Mesenchymal stem cell (in vitro differentiated cells and primary cell): ENCODE measurements around the gene PRPSAP1.

Experiments
- DNase-seq: peaks from one replicate; pipeline ENCODE4 v3.0.0-alpha.2; 2013
- H2AFZ ChIP-seq: one replicate; pipeline ENCODE4 v1.6.1; 2013; ENCODE audit warnings: low read depth, mild to moderate bottlenecking, control low read depth, inconsistent platforms, low read length, moderate library complexity
- H2AK5ac ChIP-seq: 2 replicates; pipeline ENCODE4 v1.6.1; 2013; ENCODE audit warnings: low read length, moderate library complexity, mild to moderate bottlenecking, inconsistent platforms; ENCODE audit not compliant: severe bottlenecking
- H2BK120ac ChIP-seq: one replicate; pipeline ENCODE4 v1.6.1; 2013; ENCODE audit warnings: low read depth, mild to moderate bottlenecking, inconsistent platforms, low read length, moderate library complexity
- H2BK12ac ChIP-seq, 2 experiments: one replicate each; pipeline ENCODE4 v1.6.1; 2013; ENCODE audit warnings: inconsistent platforms in 2 of 2, low read length in 2 of 2, mild to moderate bottlenecking in 2 of 2, moderate library complexity in 2 of 2, control low read depth in 1 of 2
- H2BK15ac ChIP-seq: one replicate; pipeline ENCODE4 v1.6.1; 2013; ENCODE audit warnings: mild to moderate bottlenecking, low read depth, inconsistent platforms; ENCODE audit not compliant: poor library complexity, severe bottlenecking
- H2BK5ac ChIP-seq: 2 replicates; pipeline ENCODE4 v1.6.1; 2013; ENCODE audit warnings: low read depth, mild to moderate bottlenecking, low read length, control low read depth, inconsistent platforms; ENCODE audit not compliant: poor library complexity, severe bottlenecking
- H3K14ac ChIP-seq, 2 experiments: one replicate each; pipeline ENCODE4 v1.6.1; 2013; ENCODE audit warnings: inconsistent platforms in 2 of 2, low read length in 2 of 2, control low read depth in 1 of 2, mild to moderate bottlenecking in 1 of 2, moderate library complexity in 1 of 2
- H3K18ac ChIP-seq, 2 experiments: one replicate each; pipeline ENCODE4 v1.6.1; 2013; ENCODE audit warnings: inconsistent platforms in 2 of 2, low read length in 2 of 2, control low read depth in 1 of 2, low read depth in 1 of 2, mild to moderate bottlenecking in 1 of 2
- H3K23ac ChIP-seq, 2 experiments: one replicate each; pipeline ENCODE4 v1.6.1; 2013; ENCODE audit warnings: inconsistent platforms in 2 of 2, low read length in 2 of 2, mild to moderate bottlenecking in 2 of 2, moderate library complexity in 2 of 2, control low read depth in 1 of 2
- H3K27ac ChIP-seq: 2 replicates; pipeline ENCODE4 v1.5.1; 2013; ENCODE audit warnings: mild to moderate bottlenecking, moderate library complexity, low read length, control low read depth, inconsistent platforms; ENCODE audit not compliant: poor library complexity, severe bottlenecking
- H3K27me3 ChIP-seq, 2 experiments: 2 replicates each; pipeline versions ENCODE4 v1.6.1 to v1.7.0; 2013; ENCODE audit warnings: low read length in 2 of 2, mild to moderate bottlenecking in 2 of 2, moderate library complexity in 2 of 2, control low read depth in 1 of 2, inconsistent platforms in 1 of 2; ENCODE audit not compliant: control insufficient read depth in 1 of 2, insufficient read depth in 1 of 2
- H3K36me3 ChIP-seq, 2 experiments: 2 replicates each; pipeline versions ENCODE4 v1.6.1 to v1.7.0; 2013; ENCODE audit warnings: low read length in 2 of 2, control low read depth in 1 of 2, inconsistent platforms in 1 of 2, low read depth in 1 of 2, mild to moderate bottlenecking in 1 of 2; ENCODE audit not compliant: insufficient read depth in 2 of 2, control insufficient read depth in 1 of 2
- H3K4ac ChIP-seq, 2 experiments: one replicate each; pipeline ENCODE4 v1.6.1; 2013; ENCODE audit warnings: inconsistent platforms in 2 of 2, low read length in 2 of 2, mild to moderate bottlenecking in 2 of 2, moderate library complexity in 2 of 2, control low read depth in 1 of 2, low read depth in 1 of 2
- H3K4me1 ChIP-seq: 2 replicates; pipeline ENCODE4 v1.6.1; 2013; ENCODE audit warnings: low read depth, low read length, control low read depth; ENCODE audit not compliant: control insufficient read depth, insufficient read depth
- H3K4me2 ChIP-seq: 2 replicates; pipeline ENCODE4 v1.6.1; 2013; ENCODE audit warnings: low read length, mild to moderate bottlenecking, inconsistent platforms; ENCODE audit not compliant: poor library complexity, severe bottlenecking
- H3K4me3 ChIP-seq, 2 experiments: 2 replicates each; pipeline versions ENCODE4 v1.5.1 to v1.7.0; 2013; ENCODE audit warnings: low read length in 2 of 2, mild to moderate bottlenecking in 2 of 2, control low read depth in 1 of 2, low read depth in 1 of 2; ENCODE audit not compliant: insufficient read depth in 1 of 2
- H3K79me1 ChIP-seq: replicated peaks from 2 replicates; pipeline ENCODE4 v1.6.1; 2013; ENCODE audit warnings: mild to moderate bottlenecking, control low read depth, low read length, inconsistent platforms; ENCODE audit not compliant: poor library complexity, severe bottlenecking
- H3K9ac ChIP-seq: 2 replicates; pipeline ENCODE4 v1.7.0; 2013; ENCODE audit warnings: mild to moderate bottlenecking, low read length, moderate library complexity
- H3K9me3 ChIP-seq: 2 replicates; pipeline ENCODE4 v1.7.0; 2013; ENCODE audit warnings: mild to moderate bottlenecking, low read length; ENCODE audit not compliant: control insufficient read depth
- H4K8ac ChIP-seq: one replicate; pipeline ENCODE4 v1.6.1; 2013; ENCODE audit warnings: inconsistent platforms, mild to moderate bottlenecking, low read length, moderate library complexity
- H4K91ac ChIP-seq: one replicate; pipeline ENCODE4 v1.6.1; 2013; ENCODE audit warnings: mild to moderate bottlenecking, low read length, inconsistent platforms
- WGBS: methylation state at CpG from one replicate; pipeline ENCODE4 v1.1.7; 2013; ENCODE audit warnings: mixed read lengths; 5-methylcytosine and 5-hydroxymethylcytosine counted together

PRPSAP1 gene

GRCh38 chr17:76270127-76270592, 83.6 kb downstream of the PRPSAP1 start:
- Histone ChIP-seq H3K4ac (no peak overlapping the region), H2AFZ (no peak overlapping the region), H2BK15ac (no peak overlapping the region), H3K27me3 (no peaks in the 10 kb centered on the region), H3K79me1 (peaks cover 16% of the 10 kb centered on the region), H3K36me3 (peaks cover 20 to 41% of the 10 kb centered on the region in 2 experiments), H3K9me3 (no peaks in the 10 kb centered on the region), H2AK5ac (no peak overlapping the region), H3K4me3 (no peak overlapping the region), H3K9ac (no peak overlapping the region), H2BK12ac (peak overlapping the region in 1 of 2 experiments; percentile 19), H3K4me2 (no peak overlapping the region), H3K4me1 (peaks cover 61% of the 10 kb centered on the region), H2BK120ac (no peak overlapping the region), H3K18ac (no peak overlapping the region), H4K8ac (no peak overlapping the region), H3K14ac (no peak overlapping the region), H3K23ac (no peak overlapping the region), H3K27ac (no peak overlapping the region), H2BK5ac (no peak overlapping the region), H4K91ac (no peak overlapping the region)
- WGBS = 94% methylated on average over 15 of the region's 26 CpGs
- no peak for DNase-seq

- Histone ChIP-seq H3K4me1 (peaks cover 61% of the 10 kb centered on the region), H2BK5ac (no peak overlapping the region), H3K9me3 (no peaks in the 10 kb centered on the region), H3K18ac (no peak overlapping the region), H4K8ac (peak overlapping the region; percentile 45), H3K14ac (no peak overlapping the region), H2BK120ac (no peak overlapping the region), H2AK5ac (no peak overlapping the region), H3K4ac (no peak overlapping the region), H3K36me3 (peaks cover 20 to 40% of the 10 kb centered on the region in 2 experiments), H3K23ac (no peak overlapping the region), H3K9ac (no peak overlapping the region), H3K4me2 (no peak overlapping the region), H3K79me1 (peaks cover 16% of the 10 kb centered on the region), H3K27me3 (no peaks in the 10 kb centered on the region), H3K27ac (no peak overlapping the region), H2AFZ (no peak overlapping the region), H2BK12ac (peak overlapping the region; percentile 6 to 21), H4K91ac (no peak overlapping the region), H2BK15ac (no peak overlapping the region), H3K4me3 (no peak overlapping the region)
- DNase-seq = peak; percentile 43
- 95% methylated on average over 11 of the region's 12 CpGs for WGBS
These were observed 84.4 kb downstream of the PRPSAP1 start for GRCh38 chr17:76268991-76269981.

- Histone ChIP-seq H3K27me3 (no peaks in the 10 kb centered on the region), H4K8ac (peak overlapping the region; percentile 61), H3K36me3 (peaks cover 20 to 40% of the 10 kb centered on the region in 2 experiments), H3K4me3 (peak overlapping the region in 1 of 2 experiments; percentile 63), H3K79me1 (peaks cover 16% of the 10 kb centered on the region), H3K4me1 (peaks cover 61% of the 10 kb centered on the region), H2BK120ac (no peak overlapping the region), H3K23ac (no peak overlapping the region), H3K27ac (no peak overlapping the region), H2AFZ (no peak overlapping the region), H3K18ac (peak overlapping the region in 1 of 2 experiments; percentile 29), H3K9me3 (no peaks in the 10 kb centered on the region), H3K4me2 (peak overlapping the region; percentile 1), H2AK5ac (peak overlapping the region; percentile 68), H2BK12ac (peak overlapping the region in 1 of 2 experiments; percentile 53), H3K4ac (peak overlapping the region in 1 of 2 experiments; percentile 38), H2BK5ac (no peak overlapping the region), H3K9ac (peak overlapping the region; percentile 81), H4K91ac (peak overlapping the region; percentile 56), H3K14ac (no peak overlapping the region), H2BK15ac (peak overlapping the region; percentile 76)
- WGBS = 61% methylated on average over 5 of the region's 9 CpGs
- DNase-seq = peak; percentile 82
These were observed 85.5 kb downstream of the PRPSAP1 start for GRCh38 chr17:76268015-76268749.
